Stimulated activated naive CD8-positive, alpha-beta T cell treated with anti-CD3 and anti-CD28 coated beads, Interleukin-15, Interleukin-2, amounts not matched to agents 100 ng/mL and 50 ng/mL, for 24 hours (primary cell): ENCODE results near the gene MEPE.
A peak's percentile ranks its signal among the peaks of the same experiment; 100 is the strongest.
"Not testable (repeated sequence)": the region's sequence is repeated elsewhere in the genome, so short reads cannot be mapped to it uniquely, and the experiment has no call there.

Experiments
- H3K27ac Mint-ChIP-seq: one replicate; pipeline ENCODE4 v1.8.0; 2021; ENCODE audit warnings: mild to moderate bottlenecking, mixed read lengths
- H3K27me3 Mint-ChIP-seq: one replicate; pipeline ENCODE4 v1.8.0; 2021; ENCODE audit warnings: mixed read lengths
- H3K36me3 Mint-ChIP-seq: one replicate; pipeline ENCODE4 v1.8.0; 2021; ENCODE audit warnings: low read depth, mixed read lengths
- H3K4me1 Mint-ChIP-seq: one replicate; pipeline ENCODE4 v1.8.0; 2021; ENCODE audit warnings: low read depth, mixed read lengths
- H3K4me3 Mint-ChIP-seq: one replicate; pipeline ENCODE4 v1.8.0; 2021; ENCODE audit warnings: mild to moderate bottlenecking, mixed read lengths
- H3K9me3 Mint-ChIP-seq: one replicate; pipeline ENCODE4 v1.8.0; 2021; ENCODE audit warnings: mixed read lengths

The MEPE gene

GRCh38 chr4:87886083-87886482 is 53.3 kb downstream of the MEPE start:
- no peaks in the 10 kb centered on the region for H3K9me3 Mint-ChIP-seq
- H3K27ac Mint-ChIP-seq: no peak overlapping the region
- H3K4me3 Mint-ChIP-seq: no peak overlapping the region
- H3K4me1 Mint-ChIP-seq: no peaks in the 10 kb centered on the region
- H3K27me3 Mint-ChIP-seq: peaks cover 9% of the 10 kb centered on the region
- H3K36me3 Mint-ChIP-seq: no peaks in the 10 kb centered on the region

GRCh38 chr4:87890753-87891152 is 58.0 kb downstream of the MEPE start:
- H3K27ac Mint-ChIP-seq, H3K4me3 Mint-ChIP-seq, H3K4me1 Mint-ChIP-seq, H3K36me3 Mint-ChIP-seq, H3K9me3 Mint-ChIP-seq: not testable (repeated sequence)
- peaks cover 22% of the 10 kb centered on the region for H3K27me3 Mint-ChIP-seq

GRCh38 chr4:87895964-87896621 is 63.3 kb downstream of the MEPE start:
- Mint-ChIP-seq H3K4me3 (no peak overlapping the region), H3K9me3 (peaks cover 5% of the 10 kb centered on the region), H3K36me3 (no peaks in the 10 kb centered on the region), H3K27ac (peak overlapping the region; percentile 69), H3K4me1 (peaks cover 17% of the 10 kb centered on the region), H3K27me3 (peaks cover 38% of the 10 kb centered on the region)
